Nephron (organoid): Measurements from ENCODE around the gene TNS1.

ENCODE experiments used
- H3K27ac Mint-ChIP-seq, 3 experiments: 2 replicates each; pipeline ENCODE4 v1.8.0; 2020; ENCODE audit warnings: mixed read lengths in 3 of 3, mild to moderate bottlenecking in 2 of 3, moderate library complexity in 1 of 3
- H3K27me3 Mint-ChIP-seq: 2 replicates; pipeline ENCODE4 v1.8.0; 2021; ENCODE audit warnings: low read depth, mild to moderate bottlenecking, moderate library complexity, mixed read lengths
- H3K36me3 Mint-ChIP-seq: 2 replicates; pipeline ENCODE4 v1.8.0; 2020; ENCODE audit warnings: low read depth, mixed read lengths
- H3K4me1 Mint-ChIP-seq: 2 replicates; pipeline ENCODE4 v1.8.0; 2020; ENCODE audit warnings: mixed read lengths
- H3K4me3 Mint-ChIP-seq, 3 experiments: 2 replicates each; pipeline ENCODE4 v1.8.0; 2020; ENCODE audit warnings: mild to moderate bottlenecking in 3 of 3, mixed read lengths in 3 of 3, moderate library complexity in 2 of 3
- H3K9me3 Mint-ChIP-seq: 2 replicates; pipeline ENCODE4 v1.8.0; 2020; ENCODE audit warnings: mixed read lengths
- TF ChIP-seq, protein P1 (sequence below), 3 experiments: fragments of 200-600 bp; sonication (generic); IDR thresholded peaks; one replicate each; pipeline ENCODE4 v1.5.0; 2021; ENCODE audit warnings: antibody characterized with exemption in 3 of 3; ENCODE audit not compliant: unreplicated experiment in 3 of 3

TNS1 gene

DNA sequence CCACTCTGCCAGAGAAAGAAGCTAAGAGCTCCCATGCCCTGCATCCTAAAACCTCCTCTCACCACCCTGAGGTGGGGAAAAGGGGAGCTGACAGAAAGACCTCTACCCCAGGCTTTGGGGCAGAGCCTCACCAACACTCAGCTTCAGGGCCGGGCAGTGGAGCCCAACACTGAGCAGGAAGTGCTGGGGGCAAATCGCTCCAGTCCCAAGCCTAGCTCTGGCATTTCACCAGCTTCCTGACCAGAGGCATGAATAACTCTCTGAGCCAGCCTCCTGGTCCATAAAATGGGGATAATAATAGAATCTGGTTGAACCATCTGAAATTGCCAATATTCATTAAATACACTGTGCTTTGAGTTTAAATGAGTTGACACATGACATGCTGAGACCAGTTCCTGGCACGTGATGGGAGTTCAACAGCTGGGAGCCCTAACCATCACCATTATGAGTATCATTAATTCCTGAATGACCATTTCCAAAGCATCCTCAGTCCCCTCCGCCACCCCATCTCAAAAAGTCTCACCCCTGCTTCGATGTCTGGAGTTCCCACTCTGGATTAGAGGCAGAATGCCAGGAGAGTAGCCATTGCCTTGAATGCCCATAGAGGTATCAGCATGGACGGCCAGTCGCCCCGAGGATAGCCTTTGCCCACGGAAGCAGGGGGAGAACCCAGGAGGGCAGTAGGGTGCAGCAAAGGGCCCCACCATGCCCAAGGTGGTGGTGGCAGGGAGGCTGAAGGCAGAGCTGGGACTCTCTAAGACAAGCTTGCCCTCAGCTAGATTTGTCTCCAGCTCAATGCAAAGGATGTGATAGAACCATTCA is 153.4 kb downstream of the TNS1 start:
- Mint-ChIP-seq H3K27ac (peak overlapping the region in 2 of 3 experiments; percentile 63 to 80), H3K4me3 (no peak overlapping the region), H3K36me3 (peaks cover 30% of the 10 kb centered on the region), H3K9me3 (peaks cover 3% of the 10 kb centered on the region), H3K4me1 (peaks cover 45% of the 10 kb centered on the region), H3K27me3 (no peaks in the 10 kb centered on the region)
- TF ChIP-seq, protein P1, sequence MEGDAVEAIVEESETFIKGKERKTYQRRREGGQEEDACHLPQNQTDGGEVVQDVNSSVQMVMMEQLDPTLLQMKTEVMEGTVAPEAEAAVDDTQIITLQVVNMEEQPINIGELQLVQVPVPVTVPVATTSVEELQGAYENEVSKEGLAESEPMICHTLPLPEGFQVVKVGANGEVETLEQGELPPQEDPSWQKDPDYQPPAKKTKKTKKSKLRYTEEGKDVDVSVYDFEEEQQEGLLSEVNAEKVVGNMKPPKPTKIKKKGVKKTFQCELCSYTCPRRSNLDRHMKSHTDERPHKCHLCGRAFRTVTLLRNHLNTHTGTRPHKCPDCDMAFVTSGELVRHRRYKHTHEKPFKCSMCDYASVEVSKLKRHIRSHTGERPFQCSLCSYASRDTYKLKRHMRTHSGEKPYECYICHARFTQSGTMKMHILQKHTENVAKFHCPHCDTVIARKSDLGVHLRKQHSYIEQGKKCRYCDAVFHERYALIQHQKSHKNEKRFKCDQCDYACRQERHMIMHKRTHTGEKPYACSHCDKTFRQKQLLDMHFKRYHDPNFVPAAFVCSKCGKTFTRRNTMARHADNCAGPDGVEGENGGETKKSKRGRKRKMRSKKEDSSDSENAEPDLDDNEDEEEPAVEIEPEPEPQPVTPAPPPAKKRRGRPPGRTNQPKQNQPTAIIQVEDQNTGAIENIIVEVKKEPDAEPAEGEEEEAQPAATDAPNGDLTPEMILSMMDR (IDR thresholded peaks at IDR 0.05; ENCODE audit: unreplicated experiment in 3 of 3) = no peak

DNA sequence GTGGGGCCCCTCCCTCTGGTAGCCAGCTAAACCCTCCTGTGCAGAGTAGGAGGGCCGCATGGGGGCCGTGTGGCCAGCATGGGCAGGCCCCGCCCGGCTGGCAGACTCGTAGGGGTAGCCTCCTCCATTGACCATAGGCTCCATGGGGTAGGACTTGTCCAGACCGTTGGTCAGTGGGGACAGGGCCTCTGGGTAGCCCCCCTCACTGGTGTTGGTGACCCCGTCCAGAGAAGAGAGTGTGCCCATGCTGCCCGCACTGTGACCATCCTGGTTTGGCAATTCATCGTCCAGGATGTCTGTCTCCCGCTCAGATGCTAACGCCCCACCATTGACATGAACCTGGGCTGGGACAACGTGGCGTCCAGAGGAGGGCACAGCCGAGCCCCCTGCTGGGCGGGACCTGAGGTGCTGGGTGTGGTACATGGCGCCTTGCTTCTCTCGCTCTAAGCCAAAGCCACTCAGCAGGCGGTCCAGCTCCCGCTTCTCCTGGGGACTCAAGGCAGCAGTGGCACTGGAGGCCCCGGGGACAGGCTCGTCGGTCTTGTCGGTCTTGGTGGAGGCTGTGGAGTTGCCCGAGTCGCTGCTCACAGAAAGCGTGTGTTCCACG is 154.3 kb downstream of the TNS1 start:
- Mint-ChIP-seq H3K27ac (no peak overlapping the region), H3K36me3 (peaks cover 26% of the 10 kb centered on the region), H3K9me3 (peaks cover 3% of the 10 kb centered on the region), H3K4me1 (peaks cover 36% of the 10 kb centered on the region), H3K27me3 (no peaks in the 10 kb centered on the region), H3K4me3 (no peak overlapping the region)
- TF ChIP-seq, protein P1 (IDR thresholded peaks at IDR 0.05; ENCODE audit: unreplicated experiment in 3 of 3) = no peak

DNA sequence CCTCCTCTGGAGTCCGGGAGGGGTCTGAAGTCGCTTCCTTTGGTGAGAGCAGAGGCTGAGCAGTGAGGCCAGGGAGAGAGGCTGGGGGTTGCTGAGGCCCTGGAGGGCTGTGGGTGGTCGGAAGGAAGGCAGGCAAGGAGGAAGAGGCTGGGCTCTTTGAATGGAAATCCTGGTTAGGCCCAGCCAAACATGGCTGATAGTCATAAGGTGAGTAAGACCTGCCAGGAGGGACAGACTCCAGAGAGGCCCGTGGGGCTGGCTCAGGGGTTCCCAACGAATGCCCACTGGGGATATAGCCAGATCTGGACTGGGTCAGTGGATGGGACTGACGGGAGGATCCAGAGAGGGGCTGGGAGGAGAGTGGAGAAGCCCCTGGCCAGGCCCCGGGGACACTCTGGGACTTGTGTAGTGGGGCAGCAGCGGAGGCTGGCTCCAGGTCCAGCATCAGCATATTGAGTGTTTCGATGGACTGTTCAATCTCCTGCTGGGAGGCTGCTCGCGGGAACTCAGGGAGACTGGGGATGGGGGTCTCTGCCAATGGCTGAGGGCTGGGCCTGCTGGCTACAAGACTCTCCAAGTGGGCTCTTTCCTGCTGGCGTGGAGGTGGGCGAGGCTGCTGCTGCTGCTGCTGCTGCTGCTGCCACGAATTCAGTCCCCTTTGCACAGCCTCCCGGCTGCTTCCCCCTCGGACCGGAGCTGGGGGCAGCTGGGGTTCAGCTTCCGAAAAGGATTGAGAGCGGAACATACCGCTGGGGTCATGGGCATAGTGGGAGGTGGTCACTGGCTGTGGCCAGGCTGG is 155.0 kb downstream of the TNS1 start:
- H3K4me1 Mint-ChIP-seq = peaks cover 30% of the 10 kb centered on the region
- no peak overlapping the region for H3K27ac Mint-ChIP-seq
- H3K9me3 Mint-ChIP-seq = peaks cover 3% of the 10 kb centered on the region
- peaks cover 25% of the 10 kb centered on the region for H3K36me3 Mint-ChIP-seq
- no peak overlapping the region for H3K4me3 Mint-ChIP-seq
- TF ChIP-seq, protein P1 (IDR thresholded peaks at IDR 0.05; ENCODE audit: unreplicated experiment in 3 of 3) = no peak
- H3K27me3 Mint-ChIP-seq = no peaks in the 10 kb centered on the region

DNA sequence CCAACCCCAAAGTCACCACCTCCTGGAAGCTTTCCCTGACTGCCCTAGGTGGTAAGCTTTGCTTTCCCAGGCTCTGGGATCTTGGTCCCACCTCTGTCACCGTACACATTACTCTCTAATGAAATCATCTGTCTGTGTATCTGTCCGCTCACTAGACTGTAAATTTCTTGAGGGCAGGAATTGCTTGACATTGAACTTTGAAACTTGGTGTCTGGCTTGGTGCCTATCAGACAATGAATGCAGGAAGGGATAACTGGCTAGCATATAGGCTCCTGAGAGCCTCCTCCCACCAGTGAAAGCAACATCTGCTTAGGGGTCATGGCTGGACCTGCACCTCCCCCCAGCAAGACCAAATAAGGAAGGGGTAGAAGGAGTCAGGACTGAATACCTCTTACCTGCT is 155.7 kb downstream of the TNS1 start:
- H3K9me3 Mint-ChIP-seq = peaks cover 3% of the 10 kb centered on the region
- H3K27ac Mint-ChIP-seq = no peak overlapping the region
- peaks cover 24% of the 10 kb centered on the region for H3K4me1 Mint-ChIP-seq
- H3K36me3 Mint-ChIP-seq = peaks cover 19% of the 10 kb centered on the region
- H3K27me3 Mint-ChIP-seq = no peaks in the 10 kb centered on the region
- TF ChIP-seq, protein P1 (IDR thresholded peaks at IDR 0.05; ENCODE audit: unreplicated experiment in 3 of 3) = no peak
- no peak overlapping the region for H3K4me3 Mint-ChIP-seq

DNA sequence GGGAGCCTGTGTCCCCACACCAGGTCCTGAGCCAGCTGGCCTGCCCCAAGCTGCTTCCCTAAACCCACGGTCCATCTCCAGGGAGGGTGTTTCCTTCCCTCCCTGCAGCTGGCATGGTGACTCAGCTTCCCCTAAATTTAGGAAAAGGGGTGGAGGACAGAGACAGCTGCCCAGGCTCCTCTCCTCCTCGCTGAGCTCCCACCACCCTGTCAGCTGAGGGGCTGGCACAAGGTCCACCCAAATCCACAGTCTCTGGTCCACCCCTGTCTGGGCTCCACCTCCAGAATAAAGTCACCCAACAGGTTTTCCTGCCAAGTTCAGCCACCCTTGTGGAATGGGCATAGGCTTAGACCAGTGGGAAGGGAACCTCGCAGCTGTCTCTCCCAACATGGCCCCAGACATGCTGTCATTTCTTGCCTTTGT is 156.5 kb downstream of the TNS1 start:
- TF ChIP-seq, protein P1 (IDR thresholded peaks at IDR 0.05; ENCODE audit: unreplicated experiment in 3 of 3) = no peak
- Mint-ChIP-seq H3K4me3 (no peak overlapping the region), H3K9me3 (peaks cover 3% of the 10 kb centered on the region), H3K27me3 (no peaks in the 10 kb centered on the region), H3K36me3 (peaks cover 18% of the 10 kb centered on the region), H3K27ac (no peak overlapping the region), H3K4me1 (peaks cover 19% of the 10 kb centered on the region)
